ENCODE data around the gene ELOF1. TPM values are rescaled to one million over a fixed set of nuclear protein-coding genes. Genes with fewer than 3 reads are reported as not detected.
A peak's percentile ranks its signal among the peaks of the same experiment; 100 is the strongest.

Gene ELOF1
- polyA plus RNA-seq, 1 of the 3 experiments (the other 2 are of a cell fraction) = 157 TPM

GRCh38 chr19:11528551-11529341, 30.3 kb downstream of the ELOF1 start, which contains the start of gene ECSIT (continued):
- no peak for TF ChIP-seq RCOR1 (IDR thresholded peaks at IDR 0.05; ENCODE audit: low read length)
- no peak for TF ChIP-seq ELF1 (IDR thresholded peaks at IDR 0.05)
- TF ChIP-seq GABPA (IDR thresholded peaks at IDR 0.05; ENCODE audit: low read depth) = peak; percentile 89
- no peak for TF ChIP-seq NRF1 (IDR thresholded peaks at IDR 0.05; ENCODE audit: low read depth, low read length)
- TF ChIP-seq MAX (IDR thresholded peaks at IDR 0.05; ENCODE audit: low read depth) = peak; percentile 92
- 0 out of 2 replicates have a peak, but pooled peaks have one; percentile 10 for TF ChIP-seq TEAD4 (IDR thresholded peaks at IDR 0.05; ENCODE audit: borderline replicate concordance, insufficient read depth)

DNA sequence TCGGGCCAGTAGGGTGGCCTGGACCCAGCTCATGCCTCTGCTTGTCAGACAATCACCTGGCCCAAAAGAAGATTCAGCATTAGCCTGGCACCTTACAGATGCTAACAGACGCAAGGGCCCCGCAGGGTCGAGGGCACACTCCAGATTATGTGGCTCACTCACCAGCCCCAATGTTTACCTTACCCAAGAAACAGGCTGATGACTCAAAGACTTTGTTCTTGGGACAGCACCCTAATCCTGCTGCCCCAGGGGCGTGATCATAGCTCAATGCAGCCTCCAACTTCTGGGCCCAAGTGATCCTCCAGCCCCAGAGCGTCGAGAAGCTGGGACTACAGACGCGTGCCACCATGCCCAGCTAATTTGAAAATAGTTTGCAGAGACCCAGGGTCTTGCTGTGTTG, 39.9 kb downstream of the ELOF1 start:
- WGBS (ENCODE audit: low lambda C conversion rate) = 98% methylated on average over 8 of the region's 9 CpGs
- no peak for TF ChIP-seq NFIC (IDR thresholded peaks at IDR 0.05; ENCODE audit: borderline replicate concordance)
- TF ChIP-seq PBX3 (IDR thresholded peaks at IDR 0.05) = no peak
- TF ChIP-seq NRF1 (IDR thresholded peaks at IDR 0.05; ENCODE audit: low read depth, low read length) = no peak
- no peak for TF ChIP-seq REST (IDR thresholded peaks at IDR 0.05; ENCODE audit: low read depth, low read length)
- TF ChIP-seq RAD21 (IDR thresholded peaks at IDR 0.05; ENCODE audit: low read length) = no peak
- TF ChIP-seq GATA2 (CRISPR knock-in tag; IDR thresholded peaks at IDR 0.05) = no peak
- no peak for TF ChIP-seq YY1 (IDR thresholded peaks at IDR 0.05; ENCODE audit: low read depth)
- TF ChIP-seq ZBTB33 (IDR thresholded peaks at IDR 0.05; ENCODE audit: borderline replicate concordance, low read depth) = no peak
- no peak for TF ChIP-seq MAX (IDR thresholded peaks at IDR 0.05; ENCODE audit: low read depth)
- TF ChIP-seq, protein P1, sequence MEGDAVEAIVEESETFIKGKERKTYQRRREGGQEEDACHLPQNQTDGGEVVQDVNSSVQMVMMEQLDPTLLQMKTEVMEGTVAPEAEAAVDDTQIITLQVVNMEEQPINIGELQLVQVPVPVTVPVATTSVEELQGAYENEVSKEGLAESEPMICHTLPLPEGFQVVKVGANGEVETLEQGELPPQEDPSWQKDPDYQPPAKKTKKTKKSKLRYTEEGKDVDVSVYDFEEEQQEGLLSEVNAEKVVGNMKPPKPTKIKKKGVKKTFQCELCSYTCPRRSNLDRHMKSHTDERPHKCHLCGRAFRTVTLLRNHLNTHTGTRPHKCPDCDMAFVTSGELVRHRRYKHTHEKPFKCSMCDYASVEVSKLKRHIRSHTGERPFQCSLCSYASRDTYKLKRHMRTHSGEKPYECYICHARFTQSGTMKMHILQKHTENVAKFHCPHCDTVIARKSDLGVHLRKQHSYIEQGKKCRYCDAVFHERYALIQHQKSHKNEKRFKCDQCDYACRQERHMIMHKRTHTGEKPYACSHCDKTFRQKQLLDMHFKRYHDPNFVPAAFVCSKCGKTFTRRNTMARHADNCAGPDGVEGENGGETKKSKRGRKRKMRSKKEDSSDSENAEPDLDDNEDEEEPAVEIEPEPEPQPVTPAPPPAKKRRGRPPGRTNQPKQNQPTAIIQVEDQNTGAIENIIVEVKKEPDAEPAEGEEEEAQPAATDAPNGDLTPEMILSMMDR (IDR thresholded peaks at IDR 0.05) = no peak
- no peak for TF ChIP-seq CHD2 (IDR thresholded peaks at IDR 0.05; ENCODE audit: low read length, partially characterized antibody)
- TF ChIP-seq JUND (IDR thresholded peaks at IDR 0.05) = no peak
- TF ChIP-seq USF1 (IDR thresholded peaks at IDR 0.05; ENCODE audit: borderline replicate concordance, low read depth) = no peak
- TF ChIP-seq EP300 (IDR thresholded peaks at IDR 0.05; ENCODE audit: borderline replicate concordance in 1 of 2, low read depth in 1 of 2, low read length in 1 of 2) = no peak
- TF ChIP-seq TEAD4 (IDR thresholded peaks at IDR 0.05; ENCODE audit: borderline replicate concordance, insufficient read depth) = no peak
- no peak for TF ChIP-seq SMC3 (IDR thresholded peaks at IDR 0.05; ENCODE audit: low read depth, low read length)
- TF ChIP-seq RFX5 (IDR thresholded peaks at IDR 0.05; ENCODE audit: low read length) = no peak
- TF ChIP-seq FOXM1 (IDR thresholded peaks at IDR 0.05; ENCODE audit: low read depth) = no peak

More for the DNA sequence above, 39.9 kb downstream of the ELOF1 start:
- no peak overlapping the region for H3K4me3 ChIP-seq (ENCODE audit: low read depth in 2 of 2, low read length in 1 of 2)
- no peak overlapping the region for H3K9ac ChIP-seq
- H3K4me1 ChIP-seq (ENCODE audit: control insufficient read depth in 1 of 2, insufficient read depth in 2 of 2, low read depth in 1 of 2, low read length in 1 of 2) = no peaks in the 10 kb centered on the region
- no peaks in the 10 kb centered on the region for H3K9me2 ChIP-seq
- H3K9me3 ChIP-seq = no peaks in the 10 kb centered on the region
- H3K27ac ChIP-seq (ENCODE audit: low read depth in 2 of 2, low read length in 1 of 2) = no peak overlapping the region
- no peaks in the 10 kb centered on the region for H3K27me3 ChIP-seq (ENCODE audit: insufficient read depth)
- H3K4me2 ChIP-seq = no peak overlapping the region
- ChIA-PET CTCF (interaction anchor here (1.2 to 1.3 kb wide), 2 partner anchors 42 to 69 kb away, joined by 3 read pairs; no protein-coding TSS in a partner anchor), POLR2A (no interaction called here)
- H3K36me3 ChIP-seq (replicated peaks in 1 of 2; ENCODE audit: control insufficient read depth in 1 of 2, insufficient read depth in 2 of 2, low read length in 1 of 2) = peaks cover 0 to 3% of the 10 kb centered on the region in 2 experiments
- no peak overlapping the region for H2AFZ ChIP-seq (ENCODE audit: low read depth)
- H3F3A ChIP-seq (replicated peaks; ENCODE audit: insufficient read depth) = no peaks in the 10 kb centered on the region
- no peak for DNase-seq
- no peaks in the 10 kb centered on the region for H4K20me1 ChIP-seq (ENCODE audit: insufficient read depth)
- H3K79me2 ChIP-seq (ENCODE audit: insufficient read depth) = 0 out of 2 replicates have a peak, but pooled peaks cover 4% of the 10 kb centered on the region

Data from SK-N-SH (cell line).